NCI-H1092 (cell line): ENCODE data around the gene PDZD8.

Experiments used
- DNase-seq: peaks from one replicate; lab custom pipeline; 2025; lab: John Stamatoyannopoulos, UW

The PDZD8 gene

DNA sequence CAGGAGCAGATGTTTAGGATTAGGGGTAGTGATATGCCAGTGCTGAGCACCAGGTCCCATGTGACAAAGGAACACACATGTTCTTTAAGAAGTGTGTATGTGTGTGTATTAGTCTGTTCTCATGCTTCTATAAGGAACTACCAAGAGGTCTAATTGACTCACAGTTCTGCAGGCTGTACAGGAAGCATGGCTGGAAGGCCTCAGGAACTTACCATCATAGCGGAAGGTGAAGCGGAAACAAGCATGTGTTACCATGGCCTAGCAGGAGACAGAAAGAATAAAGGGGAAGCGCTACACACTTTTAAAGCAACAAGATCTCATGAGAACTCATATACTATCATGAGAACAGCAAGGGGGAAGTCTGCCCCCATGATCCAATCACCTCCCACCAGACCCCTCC is 22.8 kb upstream of the PDZD8 start:
- DNase-seq, result no peak

DNA sequence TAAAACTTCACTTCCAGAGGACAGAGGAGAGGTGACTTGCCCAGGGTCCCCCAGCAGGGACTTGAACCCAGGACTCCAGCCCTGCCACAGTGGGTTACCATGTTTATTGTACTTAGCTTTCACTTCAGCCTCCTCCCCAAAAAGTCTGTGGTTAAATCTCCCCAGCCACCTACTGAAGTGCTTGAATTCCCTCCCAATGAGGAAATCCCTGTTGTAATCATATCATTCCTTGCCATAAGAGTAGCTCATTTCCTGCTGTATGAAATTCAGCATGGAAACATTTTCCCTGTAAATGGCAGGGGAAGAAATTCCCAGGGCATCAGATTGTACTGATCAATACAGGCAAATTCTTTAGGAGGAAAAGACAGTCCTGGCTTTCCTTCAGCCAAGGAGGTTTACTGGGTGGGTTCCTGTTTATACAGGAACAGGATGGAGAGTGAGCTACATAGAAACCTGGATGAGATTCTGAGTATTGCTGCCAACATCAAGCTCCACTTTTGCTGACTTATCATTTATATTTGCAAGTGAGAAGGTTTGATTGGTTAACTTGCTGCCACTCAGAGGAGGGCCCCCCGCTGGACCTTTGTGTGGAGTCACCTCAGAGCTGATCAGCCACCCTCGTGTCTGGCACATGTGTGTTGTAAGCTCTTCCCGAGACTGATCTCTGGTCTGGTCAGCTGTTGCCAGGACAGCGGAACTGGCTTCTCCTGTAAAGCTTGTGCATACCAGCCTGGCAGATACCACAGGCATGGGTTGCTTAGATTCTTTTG is 16.4 kb upstream of the PDZD8 start:
- no peak for DNase-seq

DNA sequence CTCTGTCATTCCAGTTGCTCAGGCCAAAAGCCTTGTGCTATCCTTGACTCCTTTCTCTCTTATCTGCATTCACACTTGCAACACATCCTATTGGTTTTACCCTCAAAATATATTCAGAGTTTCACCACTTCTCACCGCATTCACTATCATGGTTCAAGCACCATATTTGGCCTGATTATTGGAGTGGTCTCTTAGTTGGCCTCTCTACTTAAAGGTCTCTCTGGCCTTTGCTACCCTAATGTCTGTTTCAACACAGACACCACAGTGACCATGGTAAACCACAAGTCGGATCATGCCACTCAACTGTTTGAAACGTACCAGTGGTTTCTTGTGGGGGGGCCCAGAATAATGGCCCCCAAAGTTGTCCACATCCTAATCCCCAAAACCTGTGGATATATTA is 15.2 kb upstream of the PDZD8 start:
- DNase-seq, result no peak

DNA sequence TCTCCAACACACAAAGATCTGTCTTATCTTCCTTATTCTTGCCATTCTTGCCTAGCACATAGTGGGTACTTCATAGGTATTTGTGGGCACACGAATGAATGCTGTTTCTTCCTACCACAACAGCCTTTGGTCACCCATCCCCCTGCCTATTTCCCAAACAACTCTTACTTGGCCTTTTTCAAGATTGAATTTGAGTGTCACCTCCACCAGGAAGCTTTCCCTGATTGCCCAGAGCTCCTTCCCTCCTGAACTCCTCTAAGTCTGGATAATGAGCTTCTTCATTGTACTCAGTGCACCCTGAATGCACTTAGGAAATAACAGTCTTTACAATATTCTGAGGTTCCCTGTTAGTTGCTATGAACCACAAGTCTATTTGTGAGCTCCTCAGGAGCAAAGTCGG is 11.6 kb upstream of the PDZD8 start:
- DNase-seq, result no peak

DNA sequence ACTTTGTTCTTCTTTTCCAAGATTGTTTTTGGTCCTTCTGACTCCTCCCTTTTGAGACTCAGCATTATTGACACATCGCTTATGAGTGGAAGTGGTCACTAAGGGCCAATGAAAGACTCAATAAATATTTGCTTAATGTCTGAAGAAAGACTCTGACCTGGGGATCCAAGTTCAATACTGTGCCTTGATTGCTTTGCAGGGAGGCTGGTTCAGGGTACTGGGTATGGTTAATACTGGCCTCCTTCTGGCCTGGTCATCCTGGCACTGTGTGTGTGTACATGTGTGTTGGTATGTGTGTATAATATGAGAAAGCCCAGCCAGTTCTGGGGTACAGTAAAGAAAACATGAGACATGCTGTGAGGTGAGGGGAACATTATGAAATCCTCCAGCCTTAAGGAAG is 7.6 kb upstream of the PDZD8 start:
- DNase-seq, result no peak

DNA sequence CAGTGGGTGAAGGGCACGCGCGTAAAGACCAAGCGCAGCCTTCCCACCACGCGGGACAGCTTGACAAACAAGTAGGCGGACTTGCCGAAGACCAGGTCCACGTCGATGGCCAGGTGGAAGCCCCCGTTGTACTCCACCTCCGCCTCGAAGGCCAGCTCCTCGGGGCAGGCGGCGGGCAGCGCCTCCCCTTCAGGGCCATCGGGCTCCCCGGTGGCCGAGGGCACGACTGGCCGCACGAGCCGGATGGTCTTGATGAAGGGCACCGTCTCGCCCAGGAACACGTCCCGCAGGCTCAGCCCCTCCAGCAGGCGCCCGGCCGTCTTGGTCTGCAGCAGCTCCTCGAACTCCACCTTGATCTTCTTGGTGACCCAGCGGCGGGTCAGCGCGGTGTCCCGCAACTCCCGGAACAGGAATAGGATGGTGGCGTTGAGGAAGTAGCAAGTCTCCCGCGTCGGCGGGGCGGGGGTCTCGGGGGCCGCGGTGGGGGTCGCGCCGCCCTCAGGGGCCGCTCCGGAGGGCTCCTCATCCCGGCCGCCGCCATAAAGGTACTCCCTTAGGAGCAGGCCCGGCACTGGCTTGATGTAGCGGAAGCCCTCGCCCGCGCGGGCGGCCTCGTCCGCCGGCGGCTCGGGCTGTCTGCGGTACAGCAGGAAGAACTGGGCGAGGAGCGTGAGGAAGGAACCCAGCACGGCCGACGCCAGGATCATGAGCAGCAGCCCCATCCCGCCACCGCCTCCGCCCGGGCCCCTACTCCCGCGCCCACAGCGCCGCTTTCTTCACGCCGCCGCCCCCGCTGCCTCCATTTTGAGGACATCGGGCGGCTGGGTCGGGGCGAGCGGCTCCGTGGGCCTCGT is 507 bp downstream of the PDZD8 start:
- DNase-seq, result no peak

DNA sequence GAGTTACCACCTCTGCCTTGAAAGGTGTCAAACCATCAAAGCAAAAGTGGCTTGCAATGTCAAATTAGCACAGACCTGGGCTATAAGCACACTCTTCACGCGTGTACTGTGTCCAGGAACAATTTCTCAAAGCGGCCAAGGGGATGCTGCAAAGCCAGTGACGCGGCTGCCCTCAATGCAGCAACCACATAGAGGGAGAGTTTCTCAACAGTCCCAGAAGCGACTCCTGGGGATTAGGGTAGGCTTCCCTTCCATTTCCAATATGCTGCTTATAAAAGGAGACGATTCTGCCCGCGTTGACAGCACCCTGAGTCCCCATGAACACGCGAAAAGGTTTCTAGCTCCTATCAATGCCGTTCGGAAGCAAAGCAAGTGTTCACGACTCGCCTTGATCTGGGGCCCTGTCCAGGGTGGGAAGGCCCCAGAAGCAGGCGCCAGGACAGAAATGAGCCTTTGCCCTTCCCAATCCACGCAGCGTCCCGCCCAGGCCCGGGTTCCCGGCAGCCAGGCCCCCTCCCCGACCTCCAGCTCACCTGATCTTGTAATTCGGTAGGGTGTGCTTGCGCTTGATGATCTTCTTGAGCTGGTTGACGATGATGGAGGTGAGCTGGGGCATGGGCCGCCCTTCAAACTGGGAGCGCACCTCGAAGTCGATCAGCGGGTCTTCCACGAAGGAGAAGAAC is 1.3 kb downstream of the PDZD8 start:
- DNase-seq, result no peak

DNA sequence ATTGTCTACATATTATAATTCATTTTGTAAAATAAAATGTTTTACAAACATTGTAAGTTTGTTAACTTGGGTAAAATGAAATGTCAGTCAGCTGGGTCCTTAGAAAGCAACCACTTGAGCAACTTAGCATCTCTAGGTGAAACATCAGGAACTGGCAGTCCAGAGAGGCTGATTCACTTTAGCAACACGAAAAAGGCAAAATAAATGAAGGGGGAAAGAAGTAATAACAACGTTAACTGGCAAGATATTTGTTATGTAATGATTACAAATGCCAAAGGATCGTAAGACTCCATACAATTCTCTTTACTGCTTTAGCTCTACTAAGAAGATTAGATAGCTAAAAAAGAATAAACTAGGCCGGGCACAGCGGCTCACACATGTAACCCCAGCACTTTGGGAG is 5.0 kb downstream of the PDZD8 start:
- DNase-seq, result no peak

DNA sequence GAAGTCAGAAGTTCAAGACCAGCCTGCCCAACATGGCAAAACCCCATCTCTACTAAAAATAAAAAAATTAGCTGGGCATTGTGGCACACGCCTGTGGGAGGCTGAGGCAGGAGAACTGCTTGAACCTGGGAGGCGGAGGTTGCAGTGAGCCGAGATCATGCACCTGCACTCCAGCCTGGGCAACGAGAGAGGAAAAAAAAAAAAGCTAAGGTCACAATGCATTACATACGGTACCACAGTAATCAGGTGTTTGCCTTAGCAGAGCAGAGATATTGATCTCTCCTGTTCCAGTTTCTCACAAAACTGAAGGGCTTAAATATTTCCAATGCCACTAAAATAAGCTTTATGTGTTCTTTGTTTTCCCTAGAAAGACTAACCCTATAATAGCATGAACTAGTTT is 7.5 kb downstream of the PDZD8 start:
- no peak for DNase-seq

DNA sequence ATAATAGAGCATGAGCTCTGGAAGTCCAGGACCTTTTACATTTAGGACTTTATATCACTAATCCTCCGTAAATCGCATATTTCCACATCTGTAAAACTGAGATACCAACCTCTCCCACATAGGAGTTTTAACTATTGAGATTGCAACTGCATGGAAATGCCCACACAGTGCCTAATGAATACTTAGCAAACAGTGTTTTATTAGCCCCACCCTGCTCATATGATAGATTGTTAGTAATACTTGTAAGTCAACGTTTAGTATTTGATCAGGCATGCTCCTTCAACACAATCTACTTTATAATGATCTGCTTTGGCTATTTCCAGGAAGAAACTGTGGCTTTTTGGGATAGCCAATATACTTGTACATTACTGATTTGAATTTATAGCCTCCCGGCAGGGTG is 8.5 kb downstream of the PDZD8 start:
- no peak for DNase-seq

DNA sequence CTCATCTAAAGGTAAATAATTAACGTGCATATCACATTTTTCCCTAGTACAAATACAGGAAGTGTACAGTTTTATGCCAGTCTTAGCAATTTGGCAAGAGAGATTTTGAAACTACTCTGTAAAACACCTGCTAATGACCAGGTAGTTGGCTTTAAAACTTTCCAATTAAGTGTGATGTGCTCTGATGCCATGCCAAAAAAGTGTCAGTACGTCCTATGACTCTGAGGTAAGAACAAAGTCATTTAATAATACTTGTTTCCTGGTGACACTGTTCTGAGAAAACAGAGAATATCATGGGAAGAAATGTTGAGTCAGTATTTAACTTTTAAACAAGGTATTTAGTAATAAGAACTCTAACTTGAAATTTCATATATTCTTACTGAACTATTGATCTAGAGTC is 9.6 kb downstream of the PDZD8 start:
- DNase-seq, result no peak

DNA sequence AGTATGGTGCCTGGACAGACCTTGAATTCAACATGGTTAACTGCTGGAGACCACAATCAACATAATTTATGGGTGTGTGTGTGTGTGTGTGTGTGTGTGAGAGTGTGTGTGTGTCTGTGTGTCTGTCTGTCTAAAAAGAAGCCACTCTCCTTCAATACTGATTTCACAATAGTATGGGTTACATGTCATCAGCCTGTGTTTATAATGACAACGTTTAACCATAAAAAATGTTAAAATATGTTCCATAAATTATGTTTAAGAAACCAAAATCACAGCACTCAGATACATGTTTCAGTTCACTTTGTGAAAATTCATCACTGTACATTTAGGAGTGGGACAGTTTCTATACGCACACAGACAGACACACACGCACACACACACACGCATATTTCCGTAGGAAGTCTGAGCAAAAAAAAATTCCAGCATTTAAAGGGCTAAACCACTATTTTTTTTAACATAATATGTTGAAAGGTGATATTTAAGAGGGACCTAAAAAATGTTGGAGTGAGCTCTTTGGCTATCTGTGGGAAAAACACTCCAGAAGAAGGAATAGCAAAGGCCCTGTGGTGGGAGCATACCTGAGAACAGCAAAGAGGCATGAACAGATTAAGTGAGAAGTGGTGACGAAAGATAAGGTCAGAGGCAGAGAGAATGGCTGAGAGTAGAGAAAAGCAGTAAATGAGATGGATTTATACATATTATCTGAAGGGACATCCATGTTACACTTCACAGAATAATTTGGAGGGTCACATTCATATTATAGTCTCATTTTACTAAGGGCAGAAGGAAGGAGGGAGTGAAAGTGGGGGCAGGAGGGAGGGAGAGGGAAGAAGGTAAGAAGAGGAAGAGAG is 10.9 kb downstream of the PDZD8 start:
- DNase-seq, result no peak

DNA sequence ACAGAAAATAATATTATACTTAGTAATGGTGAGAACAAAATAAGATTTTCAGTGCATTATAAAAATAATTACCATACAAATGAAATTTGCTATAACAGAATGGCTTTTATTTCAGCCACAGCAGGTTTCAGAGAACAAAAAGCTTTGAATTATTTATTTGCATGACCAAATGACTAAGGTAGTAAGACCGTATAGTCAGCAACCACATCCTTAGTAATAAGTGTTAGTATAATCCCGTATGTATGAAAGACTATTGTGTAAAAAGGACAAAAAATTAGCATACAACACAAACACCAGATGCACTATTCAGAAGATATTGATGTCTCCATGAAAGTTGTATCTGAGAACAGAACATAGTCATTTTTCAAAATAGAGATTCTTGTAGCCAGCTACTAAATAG is 12.2 kb downstream of the PDZD8 start:
- no peak for DNase-seq

DNA sequence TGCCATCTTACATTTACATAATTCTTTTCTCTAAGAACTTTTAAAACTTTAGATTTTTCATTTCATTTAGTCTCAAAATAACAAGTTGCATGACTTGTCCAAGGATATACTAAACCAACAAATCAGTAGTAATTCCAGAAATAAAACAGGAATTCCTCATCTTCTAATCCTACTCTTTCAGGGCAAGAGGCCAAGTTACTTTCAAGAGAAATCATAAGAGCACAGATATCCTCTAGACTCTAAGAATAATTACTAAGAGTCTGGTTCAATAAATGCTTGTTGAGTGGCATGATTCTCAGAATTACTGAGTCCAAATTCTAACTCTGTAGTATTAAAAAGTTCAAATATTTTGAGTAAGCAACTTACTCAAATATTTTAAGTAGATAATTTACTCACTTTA is 12.9 kb downstream of the PDZD8 start:
- DNase-seq, result no peak

DNA sequence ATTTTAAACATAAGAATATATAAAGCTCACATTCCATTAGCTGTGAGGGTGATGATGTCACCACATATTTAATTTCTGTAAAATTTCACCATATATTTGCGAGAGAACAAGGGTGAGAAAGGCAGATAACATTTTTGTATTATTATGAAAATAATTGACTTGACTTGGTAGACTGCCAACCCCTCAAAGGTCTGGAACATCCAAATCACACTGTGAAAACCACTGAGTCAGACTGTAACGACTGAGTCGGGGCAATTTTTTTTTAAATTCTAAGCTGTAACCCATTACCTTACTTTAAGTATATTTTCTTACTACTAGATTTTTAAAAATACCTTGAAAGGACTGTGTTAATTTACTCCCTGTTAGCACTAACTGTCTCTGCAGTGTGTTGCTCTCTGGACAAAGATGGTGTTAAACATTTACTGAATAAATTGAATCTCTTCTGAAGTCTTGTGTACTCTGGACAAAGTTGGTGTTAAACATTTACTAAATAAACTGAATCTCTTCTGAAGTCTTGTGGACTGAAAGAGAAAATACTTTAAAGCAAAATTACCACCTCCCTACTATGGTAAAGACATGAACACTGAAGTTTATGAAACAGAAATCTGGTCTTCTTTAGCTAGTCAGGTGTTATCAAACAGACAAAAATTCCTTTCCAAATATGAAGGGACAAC is 14.1 kb downstream of the PDZD8 start:
- DNase-seq, result no peak

DNA sequence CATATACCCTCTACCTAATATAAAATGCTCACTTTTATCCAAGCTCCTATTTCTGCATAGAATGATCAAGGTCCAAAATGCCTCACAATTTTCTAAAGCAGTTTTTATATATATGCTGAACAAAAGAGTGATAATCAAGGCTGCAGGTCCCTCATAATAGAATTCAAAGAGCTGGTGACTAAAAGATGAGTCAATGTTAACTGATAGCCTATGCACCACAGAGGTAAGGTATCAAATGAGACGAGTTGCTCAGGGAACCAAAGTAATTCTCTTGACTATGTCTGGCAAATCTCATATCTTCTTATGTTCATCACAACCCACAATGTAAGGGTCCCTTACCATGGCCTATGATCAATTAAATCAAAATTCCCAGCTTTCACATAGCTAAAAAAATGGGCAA is 15.2 kb downstream of the PDZD8 start:
- no peak for DNase-seq

DNA sequence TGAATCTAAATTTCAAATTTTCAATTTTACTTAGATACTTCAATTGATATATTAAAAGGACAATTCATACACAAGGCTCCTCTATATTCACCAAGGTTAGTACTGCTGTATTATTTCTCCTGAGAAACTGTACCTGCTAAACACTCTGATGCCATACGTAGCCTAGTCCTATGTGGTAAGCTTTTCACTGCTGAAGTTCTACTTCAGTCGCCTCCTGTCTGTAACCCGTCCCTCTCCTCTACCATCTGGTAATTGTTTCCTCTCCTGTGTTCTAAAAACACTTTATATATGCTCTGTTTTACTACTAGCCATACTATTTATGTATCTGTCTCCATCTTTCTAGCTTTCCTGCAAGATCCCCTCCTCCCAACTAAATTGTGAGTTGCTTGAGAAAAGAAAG is 20.2 kb downstream of the PDZD8 start:
- no peak for DNase-seq

DNA sequence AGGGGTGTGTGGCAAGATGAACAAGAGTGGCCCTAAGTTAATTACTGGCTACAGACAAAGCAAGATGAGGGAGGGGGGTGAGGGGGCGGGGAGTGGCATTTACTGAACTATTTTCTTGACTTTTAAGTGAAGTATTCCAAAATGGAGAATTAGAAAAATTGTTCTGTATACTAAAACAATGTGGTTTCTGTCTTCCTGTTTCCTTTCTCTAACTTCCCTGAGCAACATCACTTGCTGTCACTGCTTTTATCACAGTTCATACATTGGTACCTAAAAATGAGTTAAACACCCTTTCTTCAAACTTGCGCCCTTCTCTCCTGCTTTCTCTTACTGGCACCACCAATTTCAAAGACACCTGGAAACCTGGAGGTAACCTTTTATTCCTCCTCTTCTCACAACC is 21.6 kb downstream of the PDZD8 start:
- DNase-seq, result no peak

DNA sequence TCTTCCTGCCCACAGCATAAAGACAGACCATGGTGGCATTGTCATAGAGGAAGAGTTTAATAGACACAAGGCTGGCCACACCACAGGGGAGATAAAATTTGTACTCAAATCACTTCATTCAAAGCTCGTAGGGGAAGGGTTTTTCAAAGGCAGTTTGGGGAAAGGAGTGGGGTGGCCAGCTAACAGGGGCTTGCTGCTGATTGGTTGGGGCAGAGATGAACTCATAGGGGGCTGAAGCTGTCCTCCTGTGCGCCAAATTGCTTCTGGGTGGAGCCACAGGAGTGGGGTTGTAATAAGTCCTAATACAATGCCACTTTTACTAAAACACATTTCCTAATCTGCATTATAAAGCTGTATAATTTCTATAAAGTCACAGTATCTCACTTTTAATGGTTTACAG is 22.5 kb downstream of the PDZD8 start:
- no peak for DNase-seq

DNA sequence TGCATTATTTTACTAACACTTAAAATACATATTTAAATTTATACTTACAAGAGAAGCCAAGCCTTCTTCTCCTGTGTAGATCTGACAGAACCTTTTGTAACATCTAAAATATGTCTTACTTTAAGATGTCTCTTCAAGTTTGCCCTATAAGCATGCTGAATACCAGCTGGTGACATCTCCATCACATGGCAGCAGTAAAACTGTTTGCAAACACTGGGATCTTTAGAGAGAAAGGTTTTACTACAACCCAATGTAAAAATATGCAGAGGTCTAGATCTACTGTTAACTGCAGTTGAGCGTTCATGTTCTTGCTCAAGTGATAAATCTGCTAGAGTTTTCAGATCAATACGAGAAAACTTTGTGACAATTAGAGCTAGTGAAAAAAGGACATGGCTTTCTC is 23.2 kb downstream of the PDZD8 start:
- no peak for DNase-seq

DNA sequence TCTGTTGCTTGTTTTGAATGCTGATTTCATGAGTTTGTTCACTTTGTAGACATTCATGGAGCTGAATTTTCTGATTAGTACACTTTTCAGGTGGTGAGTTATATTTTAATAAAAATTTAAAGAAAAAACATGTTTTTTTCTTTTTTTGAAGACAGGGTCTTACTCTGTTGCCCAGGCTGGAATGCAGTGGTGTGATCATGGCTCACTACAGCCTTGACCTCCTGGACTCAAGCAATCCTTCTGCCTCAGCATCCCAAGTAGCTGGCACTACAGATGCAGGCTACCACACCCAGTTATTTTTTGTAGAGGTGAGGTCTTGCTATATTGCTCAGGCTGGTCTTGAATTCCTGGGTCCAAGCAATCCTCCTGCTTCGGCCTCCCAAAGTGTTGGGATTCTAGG is 23.7 kb downstream of the PDZD8 start:
- no peak for DNase-seq

DNA sequence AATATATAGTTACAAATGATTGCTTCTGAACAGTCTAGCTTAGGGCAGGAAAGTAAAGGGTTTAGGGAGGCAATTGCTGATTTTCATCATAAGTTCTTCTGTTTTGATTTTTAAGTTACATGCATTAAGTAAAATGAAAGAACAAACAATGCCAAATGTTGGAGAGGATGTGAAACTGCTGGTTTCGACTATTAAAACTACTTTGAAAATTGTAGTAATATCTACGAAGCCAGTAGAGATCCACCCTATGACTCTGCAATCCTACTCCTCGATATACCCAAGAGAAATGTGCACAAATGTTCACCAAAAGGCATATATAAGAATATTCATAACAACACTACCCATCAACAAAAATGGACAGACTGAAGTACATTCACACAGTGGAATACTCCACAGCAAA is 24.3 kb downstream of the PDZD8 start:
- DNase-seq, result no peak
